HG02623 (cell line): Measurements from ENCODE around the gene SEMA3F.

Experiments used
- ATAC-seq: cut with Tn5 transposase; IDR thresholded peaks from one replicate; pipeline ENCODE4 v1.9.1; 2021; ENCODE audit warnings: moderate library complexity; ENCODE audit not compliant: unreplicated experiment

SEMA3F gene

DNA sequence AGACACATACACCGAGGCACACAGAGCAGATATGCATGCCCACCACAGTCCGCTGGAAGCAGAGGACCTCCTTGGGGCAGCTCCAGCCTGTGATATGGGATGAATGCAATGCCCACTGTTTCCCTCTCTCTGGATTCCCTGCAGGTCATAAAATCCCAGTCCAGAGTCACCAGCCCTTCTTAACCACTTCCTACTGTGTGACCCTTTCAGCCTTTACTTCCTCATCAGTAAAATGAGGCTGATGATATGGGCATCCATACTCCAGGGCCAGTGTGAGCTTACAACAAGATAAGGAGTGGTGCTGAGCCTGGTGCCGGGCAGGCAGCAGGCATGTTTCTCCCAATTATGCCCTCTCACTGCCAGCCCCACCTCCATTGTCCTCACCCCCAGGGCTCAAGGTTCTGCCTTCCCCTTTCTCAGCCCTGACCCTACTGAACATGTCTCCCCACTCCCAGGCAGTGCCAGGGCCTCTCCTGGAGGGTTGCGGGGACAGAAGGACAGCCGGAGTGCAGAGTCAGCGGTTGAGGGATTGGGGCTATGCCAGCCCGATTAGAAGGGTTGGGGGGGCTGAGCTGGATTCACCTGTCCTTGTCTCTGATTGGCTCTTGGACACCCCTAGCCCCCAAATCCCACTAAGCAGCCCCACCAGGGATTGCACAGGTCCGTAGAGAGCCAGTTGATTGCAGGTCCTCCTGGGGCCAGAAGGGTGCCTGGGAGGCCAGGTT is 36.0 kb downstream of the SEMA3F start, which contains the start of gene GNAT1:
GNAT1 (plus strand) TSS at position 675 of the 725 bp plus-strand sequence. CDS start 116 bp downstream, outside the sequence.
- ATAC-seq: no peak

- no peak for ATAC-seq
These were observed 37.0 kb downstream of the SEMA3F start for GRCh38 chr3:50192124-50192523.

GRCh38 chr3:50192689-50193141 is 37.6 kb downstream of the SEMA3F start:
- ATAC-seq: no peak

DNA sequence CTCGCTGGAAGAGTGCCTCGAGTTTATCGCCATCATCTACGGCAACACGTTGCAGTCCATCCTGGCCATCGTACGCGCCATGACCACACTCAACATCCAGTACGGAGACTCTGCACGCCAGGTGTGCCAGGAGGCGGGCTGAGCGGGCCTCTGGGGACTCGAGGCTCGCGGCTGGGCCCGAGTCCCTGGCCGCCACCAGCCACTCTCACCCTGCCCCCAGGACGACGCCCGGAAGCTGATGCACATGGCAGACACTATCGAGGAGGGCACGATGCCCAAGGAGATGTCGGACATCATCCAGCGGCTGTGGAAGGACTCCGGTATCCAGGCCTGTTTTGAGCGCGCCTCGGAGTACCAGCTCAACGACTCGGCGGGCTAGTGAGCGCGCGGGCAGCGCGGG is 38.2 kb downstream of the SEMA3F start:
- ATAC-seq: no peak

GRCh38 chr3:50193746-50194127 is 38.6 kb downstream of the SEMA3F start:
- ATAC-seq: no peak

DNA sequence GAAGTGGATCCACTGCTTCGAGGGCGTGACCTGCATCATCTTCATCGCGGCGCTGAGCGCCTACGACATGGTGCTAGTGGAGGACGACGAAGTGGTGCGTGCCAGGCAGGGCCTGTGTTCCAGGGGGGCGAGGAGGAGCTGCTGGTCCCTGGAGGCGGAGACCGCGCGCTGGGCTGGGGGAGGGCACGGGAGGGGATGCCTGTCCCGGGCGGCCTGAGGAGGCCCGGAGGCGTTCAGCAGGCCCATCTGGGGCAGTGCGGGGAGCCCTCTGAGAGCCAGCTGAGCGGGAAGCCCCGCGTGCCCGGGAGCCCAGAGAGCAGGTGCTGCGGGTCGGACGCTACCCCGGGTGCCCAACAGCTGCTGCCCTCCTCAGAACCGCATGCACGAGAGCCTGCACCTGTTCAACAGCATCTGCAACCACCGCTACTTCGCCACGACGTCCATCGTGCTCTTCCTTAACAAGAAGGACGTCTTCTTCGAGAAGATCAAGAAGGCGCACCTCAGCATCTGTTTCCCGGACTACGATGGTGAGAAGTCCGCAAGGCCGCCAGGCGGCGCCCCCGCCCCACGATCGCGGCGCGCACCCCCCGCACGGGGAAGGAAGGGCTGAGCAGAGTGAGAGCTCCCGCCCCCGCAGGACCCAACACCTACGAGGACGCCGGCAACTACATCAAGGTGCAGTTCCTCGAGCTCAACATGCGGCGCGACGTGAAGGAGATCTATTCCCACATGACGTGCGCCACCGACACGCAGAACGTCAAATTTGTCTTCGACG is 39.2 kb downstream of the SEMA3F start:
- ATAC-seq: no peak

- no peak for ATAC-seq
These were observed 39.9 kb downstream of the SEMA3F start for GRCh38 chr3:50194903-50195500.

- no peak for ATAC-seq
These were observed 40.6 kb downstream of the SEMA3F start for GRCh38 chr3:50195501-50196252.

GRCh38 chr3:50196253-50196801 is 41.2 kb downstream of the SEMA3F start:
- no peak for ATAC-seq

GRCh38 chr3:50201573-50202315 is 46.6 kb downstream of the SEMA3F start:
- no peak for ATAC-seq

DNA sequence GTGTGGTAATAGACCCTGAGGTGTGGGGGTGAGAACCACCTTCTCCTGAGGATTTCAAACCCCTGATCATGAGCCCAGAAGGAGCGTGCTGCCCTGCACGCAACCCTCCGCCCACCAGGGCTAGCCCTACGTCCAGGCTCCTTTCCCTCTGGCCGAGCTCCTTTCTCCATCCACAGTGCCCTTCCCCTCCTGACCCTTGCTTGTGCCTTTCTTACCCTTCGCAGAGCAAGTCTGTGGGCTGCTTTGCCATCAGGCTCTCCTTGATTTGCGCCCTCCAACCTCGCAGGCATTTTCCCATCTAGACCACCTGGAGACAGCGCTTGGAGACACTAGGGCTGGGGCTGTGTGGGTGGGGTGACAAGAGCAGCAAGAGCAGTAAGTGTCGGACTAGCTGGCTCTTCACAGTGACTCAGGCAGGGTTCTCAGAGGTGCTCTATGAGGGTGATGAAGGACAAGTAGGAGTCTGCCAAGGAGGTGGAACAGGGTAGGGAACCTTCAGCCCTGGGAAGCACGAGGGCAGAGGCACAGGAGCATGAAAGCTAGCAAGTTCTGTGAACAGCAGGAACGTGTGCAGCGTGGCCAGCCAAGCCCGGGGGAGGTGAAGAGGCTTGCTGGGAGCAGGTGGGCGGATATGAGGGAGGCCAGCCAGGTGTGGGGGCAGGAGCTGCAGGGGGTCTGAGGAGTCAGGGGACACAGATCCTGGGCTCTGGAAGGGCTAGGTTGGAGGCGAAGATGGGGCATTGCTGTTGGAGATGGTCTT is 47.4 kb downstream of the SEMA3F start:
- no peak for ATAC-seq

- no peak for ATAC-seq
These were observed 48.1 kb downstream of the SEMA3F start for GRCh38 chr3:50203113-50203808.

GRCh38 chr3:50203809-50204803 is 49.0 kb downstream of the SEMA3F start:
- no peak for ATAC-seq

DNA sequence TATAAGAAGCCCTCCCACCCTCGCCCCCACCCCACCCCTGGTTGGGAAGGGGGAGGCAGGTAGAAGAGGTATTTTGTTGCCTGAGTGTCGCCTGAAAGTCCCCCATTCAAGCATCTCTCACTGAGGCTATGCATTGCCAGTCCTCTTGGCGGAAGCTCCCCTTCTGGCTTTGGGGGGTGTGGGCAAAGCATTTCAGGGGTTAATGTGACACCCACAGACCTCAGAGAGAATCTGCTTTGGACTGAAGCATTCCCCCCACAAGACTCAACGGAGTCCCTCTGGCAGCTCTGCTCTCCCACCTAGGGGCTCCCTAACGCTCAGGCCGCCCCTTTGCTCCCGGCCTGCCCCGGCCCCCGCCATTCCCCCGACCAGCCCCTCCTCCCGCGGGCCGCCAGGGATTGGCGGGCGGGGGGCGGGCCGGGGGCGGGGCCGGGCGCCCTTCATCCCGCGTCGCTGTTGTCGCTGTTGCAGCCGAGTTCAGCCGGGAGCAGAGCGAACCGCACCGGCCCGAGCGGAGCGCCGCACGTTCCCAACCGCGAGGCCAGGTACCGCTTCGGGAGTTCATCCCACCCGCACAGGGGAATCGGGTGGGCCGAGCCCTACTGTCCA is 49.8 kb downstream of the SEMA3F start, which contains the start of gene SLC38A3:
SLC38A3 (plus strand) TSS at position 468 of the 609 bp plus-strand sequence. CDS start 8,929 bp downstream, outside the sequence.
- ATAC-seq: no peak

GRCh38 chr3:50205413-50206276 is 50.5 kb downstream of the SEMA3F start:
- ATAC-seq: no peak
